Pancreas (tissue), 10 donors: ENCODE results near the gene PNMA1. TPM values are rescaled to one million over a fixed set of nuclear protein-coding genes. Genes with fewer than 3 reads are reported as not detected.

Source experiments
- ATAC-seq, 4 donors: fragments of 200-7000 bp; cut with Tn5 transposase; one replicate each; pipeline versions ENCODE4 v1.8.0 to v1.9.1; 2020; ENCODE audit warnings: mild to moderate bottlenecking in 4 of 4, moderate library complexity in 4 of 4
- DNase-seq, 6 donors: peaks; one replicate each; pipeline ENCODE4 v3.0.0-alpha.2; 2020
- FAIRE-seq: peaks from 2 replicates; lab custom pipeline; 2012; peaks lifted over from hg19 to GRCh38; lab: Jason Lieb, UNC
- H3K27ac ChIP-seq, 4 donors: fragments of 200-600 bp; sonication (generic); 1 replicate in 3 of 4; 2 replicates in 1 of 4; pipeline versions ENCODE4 v1.5.0 to v1.8.0; 2020
- H3K27me3 ChIP-seq, 4 donors: fragments of 200-600 bp; one replicate each; pipeline ENCODE4 v1.8.0; 2021
- H3K36me3 ChIP-seq, 3 donors: fragments of 200-600 bp; sonication (generic) in 1 of 3; one replicate each; pipeline versions ENCODE4 v1.5.0 to v1.8.0; 2020 to 2021
- H3K4me1 ChIP-seq, 3 donors: fragments of 200-600 bp; one replicate each; pipeline ENCODE4 v1.8.0; 2021
- H3K4me3 ChIP-seq, 4 donors: fragments of 200-600 bp; sonication (generic) in 2 of 4; one replicate each; pipeline versions ENCODE4 v1.5.0 to v1.8.0; 2020 to 2021
- H3K9me3 ChIP-seq, 4 donors: fragments of 200-600 bp; one replicate each; pipeline ENCODE4 v1.8.0; 2021
- WGBS, 2 donors: extraction: QIAGEN DNeasy Blood & Tissue Kit; methylation state at CpG; one replicate each; pipeline ENCODE4 v1.1.7; 2013; 5-methylcytosine and 5-hydroxymethylcytosine counted together
- intact Hi-C, 3 donors: fragments of 100-400 bp; cut with DNase I; formaldehyde crosslinking; loops; one replicate each; pipeline versions ENCODE4 v1.11.1 to v1.14.2; 2022
- polyA plus RNA-seq, 2 donors: library from polyadenylated mRNA; stranded (reverse); fragments of 200-250 nt; gene quantifications; one replicate each; pipeline ENCODE4 v1.2.3, GENCODE V29; 2013
- total RNA-seq, 6 donors: library from RNA; stranded (reverse); fragmentation: NEBNext Ultra II Directional in 4 of 6; extraction: Animal tissue kit (Norgen Biotek cat#: 25700) in 4 of 6; gene quantifications; one replicate each; pipeline versions ENCODE4 v1.2.1 to v1.2.4, GENCODE V29; 2021 to 2023
- TF ChIP-seq, protein P1 (sequence below), 4 donors: fragments of 200-600 bp; sonication (generic) in 3 of 4; IDR thresholded peaks; one replicate each; pipeline versions ENCODE4 v1.5.0 to v1.8.0; 2021; ENCODE audit warnings: antibody characterized with exemption in 4 of 4
- donor health status: healthy with polysubstance abuse.
- donor health status: DM: no; HTN: no; CAD: no; lungs with moderate emphysema.
- donor health status: DM: no; HTN: no; CAD: no.
- donor health status: control.
- donor health status: control.
- donor health status: Bipolar disorder and iron deficiency.
- donor health status: DM: yes; HTN: yes; CAD: no.
- donor health status: DM: no; HTN: no; CAD: no.
- donor health status: DM: no; HTN: no; CAD: no.
- donor health status: DM: yes; HTN: yes; CAD: no.

Gene PNMA1
- total and polyA plus RNA-seq, 8 donors = 2.8 to 25.4 (median 6.7) TPM

GRCh38 chr14:73724696-73725095, 10.5 kb upstream of the PNMA1 start:
- no peaks in the 10 kb centered on the region for H3K9me3 ChIP-seq
- FAIRE-seq (no peak), DNase-seq (no peak), ATAC-seq (no peak)
- WGBS, 2 donors = 96 to 100% methylated on average over 2 of the region's 2 CpGs
- no peaks in the 10 kb centered on the region for H3K27me3 ChIP-seq
- H3K4me3 ChIP-seq = no peak overlapping the region
- H3K4me1 ChIP-seq = no peaks in the 10 kb centered on the region
- peak overlapping the region in 2 of 4 donors; percentile 36 to 51 for H3K27ac ChIP-seq
- intact Hi-C loops = loop anchor here in 2 of 3 donors (5.0 kb wide), 1 partner anchor 103 kb away; no protein-coding TSS in a partner anchor
- TF ChIP-seq, protein P1, sequence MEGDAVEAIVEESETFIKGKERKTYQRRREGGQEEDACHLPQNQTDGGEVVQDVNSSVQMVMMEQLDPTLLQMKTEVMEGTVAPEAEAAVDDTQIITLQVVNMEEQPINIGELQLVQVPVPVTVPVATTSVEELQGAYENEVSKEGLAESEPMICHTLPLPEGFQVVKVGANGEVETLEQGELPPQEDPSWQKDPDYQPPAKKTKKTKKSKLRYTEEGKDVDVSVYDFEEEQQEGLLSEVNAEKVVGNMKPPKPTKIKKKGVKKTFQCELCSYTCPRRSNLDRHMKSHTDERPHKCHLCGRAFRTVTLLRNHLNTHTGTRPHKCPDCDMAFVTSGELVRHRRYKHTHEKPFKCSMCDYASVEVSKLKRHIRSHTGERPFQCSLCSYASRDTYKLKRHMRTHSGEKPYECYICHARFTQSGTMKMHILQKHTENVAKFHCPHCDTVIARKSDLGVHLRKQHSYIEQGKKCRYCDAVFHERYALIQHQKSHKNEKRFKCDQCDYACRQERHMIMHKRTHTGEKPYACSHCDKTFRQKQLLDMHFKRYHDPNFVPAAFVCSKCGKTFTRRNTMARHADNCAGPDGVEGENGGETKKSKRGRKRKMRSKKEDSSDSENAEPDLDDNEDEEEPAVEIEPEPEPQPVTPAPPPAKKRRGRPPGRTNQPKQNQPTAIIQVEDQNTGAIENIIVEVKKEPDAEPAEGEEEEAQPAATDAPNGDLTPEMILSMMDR (IDR thresholded peaks at IDR 0.05) = no peak
- peaks cover 14 to 70% (median 37%) of the 10 kb centered on the region in 3 donors for H3K36me3 ChIP-seq

- H3K4me3 ChIP-seq = no peak overlapping the region
- FAIRE-seq (no peak), ATAC-seq (peak in 3 of 4 donors; percentile 37 to 72 (median 42)), DNase-seq (no peak)
- H3K36me3 ChIP-seq = peaks cover 14 to 77% (median 34%) of the 10 kb centered on the region in 3 donors
- WGBS, 2 donors = 70 to 74% methylated on average over 12 of the region's 12 CpGs
- TF ChIP-seq, protein P1 (IDR thresholded peaks at IDR 0.05) = no peak
- intact Hi-C loops = no loop called here
- H3K9me3 ChIP-seq = no peaks in the 10 kb centered on the region
- no peaks in the 10 kb centered on the region for H3K4me1 ChIP-seq
- H3K27ac ChIP-seq = peak overlapping the region in 2 of 4 donors; percentile 36 to 51
- no peaks in the 10 kb centered on the region for H3K27me3 ChIP-seq
Observed at GRCh38 chr14:73723797-73724661, 9.8 kb upstream of the PNMA1 start.

GRCh38 chr14:73723406-73723796, 9.2 kb upstream of the PNMA1 start:
- 69 to 72% methylated on average over 7 of the region's 7 CpGs for WGBS, 2 donors
- H3K27me3 ChIP-seq = no peaks in the 10 kb centered on the region
- no peak overlapping the region for H3K4me3 ChIP-seq
- no peaks in the 10 kb centered on the region for H3K9me3 ChIP-seq
- FAIRE-seq = no peak
- no peak for DNase-seq
- peak overlapping the region in 2 of 4 donors; percentile 36 to 51 for H3K27ac ChIP-seq
- peaks cover 14 to 83% (median 40%) of the 10 kb centered on the region in 3 donors for H3K36me3 ChIP-seq
- peak in 3 of 4 donors; percentile 5 to 21 (median 20) for ATAC-seq
- TF ChIP-seq, protein P1 (IDR thresholded peaks at IDR 0.05) = no peak
- intact Hi-C loops = no loop called here
- no peaks in the 10 kb centered on the region for H3K4me1 ChIP-seq

GRCh38 chr14:73722581-73722980, 8.4 kb upstream of the PNMA1 start:
- intact Hi-C loops = no loop called here
- no peaks in the 10 kb centered on the region for H3K9me3 ChIP-seq
- H3K27ac ChIP-seq = no peak overlapping the region
- H3K36me3 ChIP-seq = peaks cover 14 to 86% (median 40%) of the 10 kb centered on the region in 3 donors
- TF ChIP-seq, protein P1 (IDR thresholded peaks at IDR 0.05) = no peak
- FAIRE-seq (no peak), DNase-seq (no peak), ATAC-seq (no peak)
- no peaks in the 10 kb centered on the region for H3K27me3 ChIP-seq
- H3K4me3 ChIP-seq = no peak overlapping the region
- WGBS, 2 donors = 92 to 96% methylated on average over 10 of the region's 10 CpGs
- no peaks in the 10 kb centered on the region for H3K4me1 ChIP-seq
